Measurements from ENCODE around the gene RAB11FIP5. TPM values are rescaled to one million over a fixed set of nuclear protein-coding genes. Genes with fewer than 3 reads are reported as not detected.

RAB11FIP5 gene
- total and polyA plus RNA-seq, 2 of the 4 experiments (the other 2 are of a cell fraction), result 21.5 to 34.5 TPM

DNA sequence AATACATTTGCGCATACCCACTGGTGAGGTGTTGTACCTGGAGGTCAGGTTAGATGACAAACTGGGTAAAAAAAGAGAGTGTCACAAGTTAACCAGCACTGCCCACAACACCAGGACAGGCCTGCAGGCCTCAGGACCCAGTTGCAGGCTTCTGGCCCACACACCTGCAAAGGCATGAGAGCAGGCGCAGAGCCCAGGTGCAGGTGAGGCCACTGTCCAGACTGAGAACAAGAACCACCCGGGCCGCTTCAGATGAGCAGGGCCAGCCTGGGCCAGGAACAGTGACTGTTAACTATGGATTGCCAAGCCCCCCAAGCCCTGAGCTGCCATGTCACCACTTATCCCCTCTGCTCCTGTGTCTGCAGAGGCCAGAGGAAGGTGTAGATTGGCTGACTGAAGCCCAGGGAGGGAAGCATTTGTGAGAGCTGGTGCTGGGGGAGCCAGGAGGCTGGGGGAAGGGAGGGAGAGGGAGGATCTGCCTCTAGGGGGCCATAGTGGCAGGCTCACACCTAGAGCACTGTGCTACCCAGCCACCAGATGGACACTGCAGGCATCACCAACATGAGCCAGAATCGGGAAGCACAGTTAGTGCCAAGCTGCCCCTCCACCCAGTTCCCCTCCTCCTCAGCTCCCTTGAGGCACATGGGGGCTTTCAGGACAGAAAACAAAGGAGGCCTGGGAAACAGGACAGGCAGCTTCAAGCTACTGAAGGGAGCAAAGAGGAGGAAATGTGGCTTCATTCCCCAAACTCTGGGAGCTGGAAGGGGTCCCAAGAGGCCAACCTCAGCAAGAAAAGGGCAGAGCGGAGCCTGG is 76.6 kb downstream of the RAB11FIP5 start:
- Histone ChIP-seq H2BK15ac (ENCODE audit: low read depth, low read length) (no peak overlapping the region), H4K5ac (ENCODE audit: low read depth, low read length) (no peak overlapping the region), H2BK120ac (ENCODE audit: low read depth, low read length) (no peak overlapping the region), H3K23ac (ENCODE audit: low read depth, low read length) (no peak overlapping the region), H2AK5ac (ENCODE audit: low read depth, low read length) (no peak overlapping the region), H3K56ac (ENCODE audit: extremely low read depth, insufficient read depth, low read length) (no peak overlapping the region), H3K9me3 (ENCODE audit: control insufficient read depth, insufficient read depth, low read length) (no peaks in the 10 kb centered on the region), H3K4me3 (ENCODE audit: insufficient read depth, low read depth, low read length) (no peak overlapping the region), H3K36me3 (ENCODE audit: control insufficient read depth, insufficient read depth, low read length) (peaks cover 8% of the 10 kb centered on the region), H4K91ac (ENCODE audit: insufficient read depth, low read depth, low read length) (no peak overlapping the region), H2BK5ac (ENCODE audit: low read depth, low read length, poor library complexity, severe bottlenecking) (no peak overlapping the region), H3K9me1 (ENCODE audit: insufficient read depth, low read length) (peaks cover 7% of the 10 kb centered on the region; the same call in 1 of the 2 replicates), H3K14ac (replicated peaks; ENCODE audit: low read depth, low read length) (no peak overlapping the region), H2AFZ (replicated peaks; ENCODE audit: low read length, poor library complexity) (no peak overlapping the region), H3K4ac (ENCODE audit: low read depth, low read length) (no peak overlapping the region), H3K4me2 (ENCODE audit: low read depth, low read length) (no peak overlapping the region), H4K20me1 (ENCODE audit: insufficient read depth, low read length) (no peaks in the 10 kb centered on the region; the same call in none of the 2 replicates), H2AK9ac (replicated peaks; ENCODE audit: low read depth, low read length, poor library complexity) (no peak overlapping the region), H4K8ac (ENCODE audit: low read depth in 2 of 2, low read length in 2 of 2) (no peak overlapping the region), H3K18ac (ENCODE audit: low read depth, low read length) (no peak overlapping the region), H3K4me1 (ENCODE audit: control insufficient read depth, insufficient read depth, low read length) (no peaks in the 10 kb centered on the region), H3K27ac (ENCODE audit: insufficient read depth, low read length) (no peak overlapping the region), H3K9ac (ENCODE audit: low read depth, low read length) (no peak overlapping the region), H3K79me1 (ENCODE audit: low read depth in 1 of 2, low read length in 2 of 2) (peaks cover 3 to 10% of the 10 kb centered on the region in 2 experiments; a peak in 2 of 4 replicates), H2BK20ac (ENCODE audit: low read depth, low read length) (no peak overlapping the region), H3K27me3 (ENCODE audit: control insufficient read depth, insufficient read depth, low read length) (no peaks in the 10 kb centered on the region)
- 50% methylated on average over 1 of the region's 6 CpGs; no CpG with 5 or more reads in 1 of the 2 experiments for WGBS, 2 experiments (ENCODE audit: extremely low coverage in 2 of 2, insufficient read length in 1 of 2)
- intact Hi-C loops (cut with micrococcal nuclease), result no loop called here
- no peak for ATAC-seq (ENCODE audit: low read depth)
- BruUV-seq (replicated peaks), result no TSS peak
- ChIA-PET CTCF (interaction anchor here (0.5 kb wide), 1 partner anchor 159 kb away, joined by 4 read pairs; no protein-coding TSS in a partner anchor), POLR2A (ENCODE audit: unreplicated experiment) (no interaction called here)
- in situ Hi-C loops (cut with MboI; ENCODE audit: low sequenced_read_pairs), result no loop called here
- dilution Hi-C loops (cut with HindIII; ENCODE audit: low sequenced_read_pairs, unreplicated experiment), result no loop called here
- no peak for DNase-seq
- TF ChIP-seq RCOR1 (IDR thresholded peaks at IDR 0.05; ENCODE audit: insufficient replicate concordance, low read length) (no peak), CEBPB (IDR thresholded peaks at IDR 0.05; ENCODE audit: low read depth, low read length) (no peak), RAD21 (IDR thresholded peaks at IDR 0.05; ENCODE audit: low read length) (no peak), RFX5 (IDR thresholded peaks at IDR 0.05; ENCODE audit: low read depth, low read length) (no peak), FOS (IDR thresholded peaks at IDR 0.05; ENCODE audit: low read depth, low read length) (no peak), SMC3 (IDR thresholded peaks at IDR 0.05; ENCODE audit: low read depth, low read length) (no peak), NFE2L2 (IDR thresholded peaks at IDR 0.05; ENCODE audit: low read depth, low read length) (no peak), MAZ (IDR thresholded peaks at IDR 0.05; ENCODE audit: borderline replicate concordance, low read depth, low read length) (no peak), MXI1 (IDR thresholded peaks at IDR 0.05; ENCODE audit: borderline replicate concordance, low read depth, low read length) (no peak), MAFK (IDR thresholded peaks at IDR 0.05; ENCODE audit: low read depth, low read length) (no peak), CHD1 (IDR thresholded peaks at IDR 0.05; ENCODE audit: low read depth, low read length) (no peak), BHLHE40 (IDR thresholded peaks at IDR 0.05; ENCODE audit: low read depth, low read length) (no peak), POLR2A (IDR thresholded peaks at IDR 0.05; ENCODE audit: low read depth, low read length) (no peak)
- TF ChIP-seq, protein P1, sequence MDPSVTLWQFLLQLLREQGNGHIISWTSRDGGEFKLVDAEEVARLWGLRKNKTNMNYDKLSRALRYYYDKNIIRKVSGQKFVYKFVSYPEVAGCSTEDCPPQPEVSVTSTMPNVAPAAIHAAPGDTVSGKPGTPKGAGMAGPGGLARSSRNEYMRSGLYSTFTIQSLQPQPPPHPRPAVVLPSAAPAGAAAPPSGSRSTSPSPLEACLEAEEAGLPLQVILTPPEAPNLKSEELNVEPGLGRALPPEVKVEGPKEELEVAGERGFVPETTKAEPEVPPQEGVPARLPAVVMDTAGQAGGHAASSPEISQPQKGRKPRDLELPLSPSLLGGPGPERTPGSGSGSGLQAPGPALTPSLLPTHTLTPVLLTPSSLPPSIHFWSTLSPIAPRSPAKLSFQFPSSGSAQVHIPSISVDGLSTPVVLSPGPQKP (IDR thresholded peaks at IDR 0.05; ENCODE audit: borderline replicate concordance, low read depth, low read length), result no peak
- TF ChIP-seq, protein P2, sequence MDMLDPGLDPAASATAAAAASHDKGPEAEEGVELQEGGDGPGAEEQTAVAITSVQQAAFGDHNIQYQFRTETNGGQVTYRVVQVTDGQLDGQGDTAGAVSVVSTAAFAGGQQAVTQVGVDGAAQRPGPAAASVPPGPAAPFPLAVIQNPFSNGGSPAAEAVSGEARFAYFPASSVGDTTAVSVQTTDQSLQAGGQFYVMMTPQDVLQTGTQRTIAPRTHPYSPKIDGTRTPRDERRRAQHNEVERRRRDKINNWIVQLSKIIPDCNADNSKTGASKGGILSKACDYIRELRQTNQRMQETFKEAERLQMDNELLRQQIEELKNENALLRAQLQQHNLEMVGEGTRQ (IDR thresholded peaks at IDR 0.05; ENCODE audit: low read depth, low read length), result no peak
